Osteocyte (in vitro differentiated cells): Measurements from ENCODE around the gene ANO2. TPM values are rescaled to one million over a fixed set of nuclear protein-coding genes. Genes with fewer than 3 reads are reported as not detected.

Experiments
- DNase-seq: peaks from one replicate; pipeline ENCODE4 v3.0.0; 2021; ENCODE audit warnings: mixed read lengths; ENCODE audit not compliant: unreplicated experiment; ENCODE audit errors: extremely low spot score
- H3K27ac Mint-ChIP-seq: one replicate; pipeline ENCODE4 v1.8.0; 2021; ENCODE audit warnings: mild to moderate bottlenecking, mixed read lengths; ENCODE audit not compliant: unreplicated experiment
- H3K27me3 Mint-ChIP-seq: one replicate; pipeline ENCODE4 v1.8.0; 2021; ENCODE audit warnings: mixed read lengths; ENCODE audit not compliant: unreplicated experiment
- H3K36me3 Mint-ChIP-seq: one replicate; pipeline ENCODE4 v1.8.0; 2021; ENCODE audit warnings: mixed read lengths; ENCODE audit not compliant: unreplicated experiment
- H3K4me1 Mint-ChIP-seq: one replicate; pipeline ENCODE4 v1.8.0; 2021; ENCODE audit warnings: mixed read lengths; ENCODE audit not compliant: unreplicated experiment
- H3K4me3 Mint-ChIP-seq: one replicate; pipeline ENCODE4 v1.8.0; 2021; ENCODE audit warnings: mild to moderate bottlenecking, moderate library complexity, mixed read lengths; ENCODE audit not compliant: unreplicated experiment
- H3K9me3 Mint-ChIP-seq: one replicate; pipeline ENCODE4 v1.8.0; 2021; ENCODE audit warnings: mixed read lengths; ENCODE audit not compliant: unreplicated experiment
- CTCF ChIP-seq: fragments of 200-600 bp; sonication (generic); IDR thresholded peaks from 2 replicates; pipeline ENCODE4 v1.5.0; 2021; ENCODE audit warnings: antibody characterized with exemption, mild to moderate bottlenecking, moderate library complexity
- total RNA-seq: library from RNA; stranded (reverse); gene quantifications from 2 replicates; pipeline ENCODE4 v1.2.1, GENCODE V29; 2021

Gene ANO2
- total RNA-seq, 1 donor from 2014 or later = 0.59 TPM

GRCh38 chr12:5901416-5901815, 43.6 kb downstream of the ANO2 start:
- Mint-ChIP-seq H3K9me3 (no peaks in the 10 kb centered on the region), H3K27ac (no peak overlapping the region), H3K36me3 (no peaks in the 10 kb centered on the region)

GRCh38 chr12:5900533-5901205, 44.4 kb downstream of the ANO2 start:
- Mint-ChIP-seq H3K27ac (no peak overlapping the region), H3K9me3 (no peaks in the 10 kb centered on the region), H3K27me3 (peaks cover 47% of the 10 kb centered on the region), H3K4me3 (no peak overlapping the region), H3K36me3 (no peaks in the 10 kb centered on the region), H3K4me1 (no peaks in the 10 kb centered on the region)
- DNase-seq = peak; percentile 59
- TF ChIP-seq CTCF = no peak

More at GRCh38 chr12:5901416-5901815, 43.6 kb downstream of the ANO2 start:
- no peak for DNase-seq
- H3K4me1 Mint-ChIP-seq = no peaks in the 10 kb centered on the region
- no peak for TF ChIP-seq CTCF
- H3K4me3 Mint-ChIP-seq = no peak overlapping the region
- peaks cover 43% of the 10 kb centered on the region for H3K27me3 Mint-ChIP-seq

DNA sequence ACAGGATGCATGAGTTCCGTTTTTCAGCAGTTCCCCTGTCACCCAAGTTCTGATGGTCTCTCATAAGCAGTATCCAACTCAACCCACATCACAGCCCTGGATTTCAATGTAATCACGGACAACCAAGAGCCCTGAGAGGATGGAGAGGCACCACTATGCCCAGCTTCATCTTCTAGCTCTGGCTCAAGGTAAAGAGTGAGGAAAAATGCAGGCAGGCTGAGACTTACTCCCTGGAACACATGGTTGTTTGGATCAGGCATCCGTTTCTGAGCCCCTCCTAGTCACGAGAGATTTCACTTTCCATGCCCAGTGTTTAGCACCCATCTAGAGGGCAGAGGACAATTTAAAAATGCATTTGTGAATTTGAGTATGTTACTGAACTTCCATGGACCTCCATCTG, 45.0 kb downstream of the ANO2 start:
- TF ChIP-seq CTCF = no peak
- Mint-ChIP-seq H3K4me3 (no peak overlapping the region), H3K4me1 (no peaks in the 10 kb centered on the region), H3K27me3 (peaks cover 49% of the 10 kb centered on the region), H3K9me3 (no peaks in the 10 kb centered on the region), H3K27ac (no peak overlapping the region), H3K36me3 (no peaks in the 10 kb centered on the region)
- no peak for DNase-seq

GRCh38 chr12:5899675-5900074, 45.4 kb downstream of the ANO2 start:
- TF ChIP-seq CTCF = no peak
- Mint-ChIP-seq H3K9me3 (no peaks in the 10 kb centered on the region), H3K36me3 (no peaks in the 10 kb centered on the region), H3K4me3 (no peak overlapping the region), H3K4me1 (no peaks in the 10 kb centered on the region), H3K27ac (no peak overlapping the region), H3K27me3 (peaks cover 49% of the 10 kb centered on the region)
- no peak for DNase-seq

DNA sequence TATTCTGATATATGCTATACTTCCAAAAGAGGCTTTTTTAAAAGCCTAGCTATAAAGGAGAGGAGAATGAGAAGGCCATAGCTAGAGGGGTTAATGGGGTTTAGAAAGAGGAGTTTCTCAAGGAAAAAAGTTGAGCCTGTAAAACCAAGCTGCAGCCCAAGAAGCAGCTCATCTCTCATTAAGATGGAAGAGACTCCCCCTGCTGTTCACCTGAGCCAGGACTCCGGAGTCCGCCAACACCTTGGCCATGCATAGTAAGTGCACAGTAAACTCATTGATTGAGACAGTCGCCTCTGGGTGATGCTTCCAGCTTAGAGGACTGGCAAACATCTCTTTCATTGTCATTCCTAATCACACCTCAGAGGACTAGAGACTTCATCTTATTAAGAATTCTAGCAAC, 46.2 kb downstream of the ANO2 start:
- no peak for TF ChIP-seq CTCF
- Mint-ChIP-seq H3K9me3 (no peaks in the 10 kb centered on the region), H3K36me3 (no peaks in the 10 kb centered on the region), H3K27ac (no peak overlapping the region), H3K27me3 (peaks cover 54% of the 10 kb centered on the region), H3K4me3 (no peak overlapping the region), H3K4me1 (no peaks in the 10 kb centered on the region)
- peak; percentile 48 for DNase-seq
